Kidney epithelial cell (primary cell): ENCODE data around the gene CIART. TPM values are rescaled to one million over a fixed set of nuclear protein-coding genes. Genes with fewer than 3 reads are reported as not detected.
"Not testable (repeated sequence)": the region's sequence is repeated elsewhere in the genome, so short reads cannot be mapped to it uniquely, and the experiment has no call there.

Experiments
- DNase-seq: peaks from one replicate; pipeline ENCODE4 v3.0.0-alpha.2; 2010; ENCODE audit warnings: low read depth
- H3K27me3 ChIP-seq: 2 replicates; pipeline ENCODE4 v1.6.0; 2011; ENCODE audit warnings: low read length; ENCODE audit not compliant: control insufficient read depth, insufficient read depth
- H3K36me3 ChIP-seq: 2 replicates; pipeline ENCODE4 v1.5.1; 2011; ENCODE audit warnings: low read length; ENCODE audit not compliant: control insufficient read depth, insufficient read depth
- H3K4me3 ChIP-seq: 2 replicates; pipeline ENCODE4 v1.5.1; 2011; ENCODE audit warnings: low read depth, mild to moderate bottlenecking, control low read depth, low read length
- total RNA-seq: library from RNA; depleted of rRNA; stranded (reverse); fragments of >200 nt; gene quantifications from 2 replicates; pipeline ENCODE4 v1.2.3, GENCODE V29; 2015
- TF ChIP-seq, protein P1 (sequence below): IDR thresholded peaks from 2 replicates; pipeline ENCODE4 v1.5.1; 2011; ENCODE audit warnings: mild to moderate bottlenecking, moderate library complexity, low read length, control low read depth, inconsistent platforms; ENCODE audit not compliant: insufficient read depth, poor library complexity, severe bottlenecking

Gene CIART
- total RNA-seq, 1 donor from 2014 or later, result 2.4 TPM

DNA sequence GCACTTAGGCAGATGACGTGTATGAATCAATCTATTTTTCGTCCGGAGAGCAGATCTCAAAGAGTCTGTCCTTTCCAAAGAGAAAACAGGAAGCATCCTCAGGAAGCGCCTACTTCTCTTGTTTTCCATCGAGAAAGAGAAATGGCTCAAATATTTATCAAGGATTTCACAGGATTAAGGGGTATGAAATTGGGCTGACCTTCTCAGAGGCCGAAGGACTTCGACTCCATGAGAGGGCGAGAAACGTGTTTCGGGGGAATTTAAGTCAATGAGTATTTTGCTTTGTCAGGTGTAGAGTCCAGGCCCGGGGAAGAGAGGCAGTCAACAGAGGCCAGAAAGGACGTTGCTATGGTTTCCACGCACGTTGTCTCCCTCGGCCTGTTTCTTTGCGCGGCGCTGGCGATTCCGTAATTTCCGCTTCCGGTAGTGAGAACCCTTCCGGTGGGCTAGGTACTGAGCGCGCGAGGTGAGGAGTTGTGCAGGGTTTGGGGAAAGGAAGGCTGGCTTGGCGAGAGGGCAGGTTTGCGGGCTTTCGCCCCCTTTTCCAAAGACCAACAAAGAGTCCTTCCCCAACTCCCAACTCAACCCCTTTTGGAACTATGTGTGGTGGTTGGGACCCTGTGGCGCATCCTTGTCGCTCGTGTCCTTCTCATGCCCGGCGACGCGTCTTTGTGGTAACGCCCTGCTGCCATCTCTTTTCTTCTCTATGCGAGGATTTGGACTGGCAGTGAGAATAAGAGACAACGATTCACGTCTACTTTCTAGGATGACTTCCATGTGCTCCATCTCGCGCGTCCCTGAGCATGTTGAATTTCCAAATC lies 11.3 kb downstream of the CIART start, which contains the start of gene MRPS21:
TSS of gene MRPS21 (plus strand) at position 429 of the 821 bp plus-strand sequence. CDS start 506 bp downstream, outside the sequence.
- Histone ChIP-seq H3K36me3 (no peaks in the 10 kb centered on the region), H3K4me3 (peak within 1 kb of the TSS; percentile 87)
- DNase-seq, result peak; percentile 74

DNA sequence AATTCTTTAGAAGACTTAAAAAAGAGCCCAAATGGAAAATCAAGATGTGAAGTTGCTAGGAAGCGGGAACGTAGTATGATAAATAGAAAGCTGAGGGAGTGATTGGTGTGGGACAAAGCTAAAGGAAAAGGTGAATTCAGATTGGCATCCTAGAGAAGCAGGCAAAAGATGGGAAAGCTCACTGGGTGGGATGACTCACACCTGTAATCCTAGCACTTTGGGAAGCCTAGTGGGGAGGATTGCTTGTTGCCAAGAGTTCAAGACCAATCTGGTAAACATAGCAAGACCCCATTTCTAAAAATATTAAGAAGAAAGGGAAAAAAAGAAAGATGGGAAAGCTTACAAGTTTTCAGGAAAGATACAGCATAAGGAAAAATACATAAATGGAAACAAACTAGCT lies 13.1 kb downstream of the CIART start:
- no peak for DNase-seq
- TF ChIP-seq, protein P1, sequence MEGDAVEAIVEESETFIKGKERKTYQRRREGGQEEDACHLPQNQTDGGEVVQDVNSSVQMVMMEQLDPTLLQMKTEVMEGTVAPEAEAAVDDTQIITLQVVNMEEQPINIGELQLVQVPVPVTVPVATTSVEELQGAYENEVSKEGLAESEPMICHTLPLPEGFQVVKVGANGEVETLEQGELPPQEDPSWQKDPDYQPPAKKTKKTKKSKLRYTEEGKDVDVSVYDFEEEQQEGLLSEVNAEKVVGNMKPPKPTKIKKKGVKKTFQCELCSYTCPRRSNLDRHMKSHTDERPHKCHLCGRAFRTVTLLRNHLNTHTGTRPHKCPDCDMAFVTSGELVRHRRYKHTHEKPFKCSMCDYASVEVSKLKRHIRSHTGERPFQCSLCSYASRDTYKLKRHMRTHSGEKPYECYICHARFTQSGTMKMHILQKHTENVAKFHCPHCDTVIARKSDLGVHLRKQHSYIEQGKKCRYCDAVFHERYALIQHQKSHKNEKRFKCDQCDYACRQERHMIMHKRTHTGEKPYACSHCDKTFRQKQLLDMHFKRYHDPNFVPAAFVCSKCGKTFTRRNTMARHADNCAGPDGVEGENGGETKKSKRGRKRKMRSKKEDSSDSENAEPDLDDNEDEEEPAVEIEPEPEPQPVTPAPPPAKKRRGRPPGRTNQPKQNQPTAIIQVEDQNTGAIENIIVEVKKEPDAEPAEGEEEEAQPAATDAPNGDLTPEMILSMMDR, result no peak
- no peaks in the 10 kb centered on the region for H3K36me3 ChIP-seq
- no peaks in the 10 kb centered on the region for H3K27me3 ChIP-seq
- no peak overlapping the region for H3K4me3 ChIP-seq

More for the DNA sequence above, 11.3 kb downstream of the CIART start, which contains the start of gene MRPS21:
- TF ChIP-seq, protein P1, result no peak
- no peaks in the 10 kb centered on the region for H3K27me3 ChIP-seq

DNA sequence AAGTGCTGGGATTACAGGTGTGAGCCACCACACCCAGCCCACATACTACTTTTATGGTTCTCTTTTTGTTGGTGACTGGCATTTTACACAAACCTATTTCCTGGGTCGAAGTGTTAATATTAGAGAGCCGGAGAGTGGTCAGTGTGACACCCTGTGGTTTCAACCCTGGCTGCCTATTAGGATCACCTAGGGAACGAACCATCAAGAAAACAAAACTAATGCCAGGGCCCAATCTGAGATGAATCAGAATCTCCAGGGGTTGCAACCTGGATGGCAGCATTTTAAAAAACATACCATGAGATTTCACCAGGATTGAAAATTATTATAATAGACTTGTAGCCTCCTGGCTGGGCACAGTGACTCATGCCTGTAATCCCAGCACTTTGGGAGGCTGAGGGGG lies 17.4 kb downstream of the CIART start:
- DNase-seq, result no peak
- TF ChIP-seq, protein P1, result no peak
- no peak overlapping the region for H3K4me3 ChIP-seq
- peaks cover 1% of the 10 kb centered on the region for H3K36me3 ChIP-seq
- no peaks in the 10 kb centered on the region for H3K27me3 ChIP-seq

DNA sequence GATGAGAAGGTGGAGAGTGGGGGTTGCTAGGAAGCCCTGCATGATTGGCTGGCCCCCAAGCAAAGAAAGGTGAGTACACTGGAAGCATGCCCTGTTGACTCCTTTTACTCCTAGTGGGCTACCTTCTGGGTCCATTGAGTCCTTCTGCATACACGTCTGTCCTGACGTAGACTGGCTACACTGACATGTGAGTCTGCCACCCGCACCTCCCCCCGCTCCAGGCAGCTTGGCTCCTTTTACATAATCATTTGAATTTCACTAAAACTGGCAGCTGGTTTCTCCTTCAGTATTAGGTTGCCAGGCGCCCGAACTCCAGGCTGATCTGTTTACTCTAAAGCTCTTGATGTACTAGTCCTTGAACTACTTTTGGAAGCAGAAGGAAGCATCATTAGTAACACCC lies 20.0 kb downstream of the CIART start:
- Histone ChIP-seq H3K36me3 (peaks cover 1% of the 10 kb centered on the region), H3K4me3 (no peak overlapping the region), H3K27me3 (no peaks in the 10 kb centered on the region)
- TF ChIP-seq, protein P1, result no peak
- DNase-seq, result no peak

DNA sequence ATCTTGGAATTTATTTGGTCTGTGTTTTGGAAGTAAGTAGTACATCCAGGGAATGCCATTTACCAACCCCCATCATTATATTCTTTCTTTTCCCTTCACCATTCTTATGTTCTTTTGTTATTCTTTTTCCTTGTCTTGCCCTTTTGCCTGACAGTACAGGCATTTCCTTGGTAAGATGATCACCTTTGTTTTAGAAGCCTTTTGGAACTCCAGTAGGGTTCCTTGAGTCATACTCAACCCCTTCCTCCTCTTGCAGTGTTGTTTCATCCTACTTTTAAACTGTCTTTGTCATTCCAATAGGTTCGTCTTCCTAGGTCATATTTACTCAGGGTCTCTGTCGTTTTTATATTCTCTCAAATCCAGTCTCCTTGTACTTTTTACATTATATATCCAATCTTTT lies 20.5 kb downstream of the CIART start:
- H3K36me3 ChIP-seq, result peaks cover 1% of the 10 kb centered on the region
- H3K27me3 ChIP-seq, result no peaks in the 10 kb centered on the region
- DNase-seq, result no peak
- H3K4me3 ChIP-seq, result no peak overlapping the region
- TF ChIP-seq, protein P1, result no peak

DNA sequence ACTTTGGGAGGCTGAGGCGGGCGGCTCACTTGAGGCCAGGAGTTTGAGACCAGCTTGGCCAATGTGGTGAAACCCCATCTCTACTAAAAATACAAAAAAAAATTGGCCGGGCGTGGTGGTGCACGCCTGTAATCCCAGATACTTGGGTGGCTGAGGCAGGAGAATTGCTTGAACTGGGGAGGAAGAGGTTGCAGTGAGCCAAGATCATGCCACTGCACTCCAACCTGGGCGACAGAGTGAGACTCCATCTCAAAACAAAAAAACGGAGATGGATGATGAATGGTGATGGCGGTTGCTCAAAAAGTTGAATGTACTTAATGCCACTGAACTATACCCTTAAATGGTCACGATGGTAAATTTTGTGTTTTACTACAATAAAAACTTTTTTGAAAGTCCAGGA lies 26.2 kb downstream of the CIART start:
- not testable (repeated sequence) for H3K36me3 ChIP-seq, DNase-seq, H3K4me3 ChIP-seq

More for the DNA sequence above, 26.2 kb downstream of the CIART start:
- not testable (repeated sequence) for H3K27me3 ChIP-seq
